ENCODE results near the gene GTPBP1. TPM values are rescaled to one million over a fixed set of nuclear protein-coding genes. Genes with fewer than 3 reads are reported as not detected.
A peak's percentile ranks its signal among the peaks of the same experiment; 100 is the strongest.

The GTPBP1 gene
- total RNA-seq, 4 donors from 2014 or later, result 35.7 to 62.5 (median 50.6) TPM

DNA sequence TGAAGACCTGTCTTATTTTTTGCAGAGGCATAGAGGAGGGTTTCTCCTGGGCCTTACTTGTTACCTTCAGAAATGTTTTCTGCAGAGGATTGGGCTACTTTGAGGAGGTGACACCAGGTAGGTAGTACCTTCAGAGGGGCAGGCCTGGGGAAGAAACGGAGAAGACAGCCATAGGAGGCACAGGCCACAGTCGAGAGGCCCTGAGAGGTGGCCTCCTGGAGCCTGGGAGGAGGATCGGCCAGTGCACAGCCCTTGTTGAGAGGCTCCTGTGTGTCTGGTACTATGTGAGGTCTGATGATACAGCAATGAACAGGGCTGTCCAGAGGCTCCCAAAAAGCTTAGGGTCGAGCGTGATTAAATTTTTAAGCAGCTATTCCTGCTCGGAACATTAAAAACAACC is 11.5 kb downstream of the GTPBP1 start:
- Histone ChIP-seq H3K9me3 (no peaks in the 10 kb centered on the region), H3K27ac (replicated peaks in 1 of 4) (peak overlapping the region in 2 of 4 donors; percentile 56 to 67), H3K4me3 (no peak overlapping the region), H3K4me1 (peaks cover 40 to 57% (median 44%) of the 10 kb centered on the region in 4 donors), H3K27me3 (no peaks in the 10 kb centered on the region), H3K36me3 (peaks cover 28 to 66% (median 54%) of the 10 kb centered on the region in 4 donors)
- no peak for DNase-seq (ENCODE audit: extremely low spot score)
- WGBS, result 98% methylated on average over 6 of the region's 6 CpGs
- intact Hi-C loops (cut with DNase I), result no loop called here
- no peak for TF ChIP-seq POLR2A (IDR thresholded peaks at IDR 0.05; ENCODE audit: low read depth)
- no peak for TF ChIP-seq POLR2AphosphoS5 (IDR thresholded peaks at IDR 0.05)
- TF ChIP-seq, protein P1, sequence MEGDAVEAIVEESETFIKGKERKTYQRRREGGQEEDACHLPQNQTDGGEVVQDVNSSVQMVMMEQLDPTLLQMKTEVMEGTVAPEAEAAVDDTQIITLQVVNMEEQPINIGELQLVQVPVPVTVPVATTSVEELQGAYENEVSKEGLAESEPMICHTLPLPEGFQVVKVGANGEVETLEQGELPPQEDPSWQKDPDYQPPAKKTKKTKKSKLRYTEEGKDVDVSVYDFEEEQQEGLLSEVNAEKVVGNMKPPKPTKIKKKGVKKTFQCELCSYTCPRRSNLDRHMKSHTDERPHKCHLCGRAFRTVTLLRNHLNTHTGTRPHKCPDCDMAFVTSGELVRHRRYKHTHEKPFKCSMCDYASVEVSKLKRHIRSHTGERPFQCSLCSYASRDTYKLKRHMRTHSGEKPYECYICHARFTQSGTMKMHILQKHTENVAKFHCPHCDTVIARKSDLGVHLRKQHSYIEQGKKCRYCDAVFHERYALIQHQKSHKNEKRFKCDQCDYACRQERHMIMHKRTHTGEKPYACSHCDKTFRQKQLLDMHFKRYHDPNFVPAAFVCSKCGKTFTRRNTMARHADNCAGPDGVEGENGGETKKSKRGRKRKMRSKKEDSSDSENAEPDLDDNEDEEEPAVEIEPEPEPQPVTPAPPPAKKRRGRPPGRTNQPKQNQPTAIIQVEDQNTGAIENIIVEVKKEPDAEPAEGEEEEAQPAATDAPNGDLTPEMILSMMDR (IDR thresholded peaks at IDR 0.05), result no peak
- TF ChIP-seq EP300 (IDR thresholded peaks at IDR 0.05), result no peak

DNA sequence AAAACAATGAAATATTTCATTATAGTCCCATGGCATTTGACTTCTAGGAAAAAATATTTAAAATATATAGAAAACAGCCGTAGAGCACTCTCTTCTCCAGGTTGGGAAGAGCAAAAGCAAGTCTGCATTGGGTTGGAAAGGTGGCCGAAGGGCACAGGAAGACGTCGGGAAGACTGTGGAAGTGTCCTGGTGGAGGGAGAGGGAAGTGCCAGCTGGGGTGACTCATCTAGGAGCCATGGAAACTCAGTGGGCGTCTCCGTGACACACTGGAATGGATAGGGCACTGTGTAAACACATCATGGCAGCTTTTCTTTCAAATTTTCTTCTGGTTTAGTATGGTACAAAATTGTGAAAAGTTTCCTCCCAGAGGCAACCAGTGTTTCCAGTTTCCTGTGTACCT is 12.7 kb downstream of the GTPBP1 start:
- TF ChIP-seq EP300 (IDR thresholded peaks at IDR 0.05) (no peak), POLR2AphosphoS5 (IDR thresholded peaks at IDR 0.05) (peak; percentile 30 to 34), POLR2A (IDR thresholded peaks at IDR 0.05; ENCODE audit: low read depth) (no peak)
- TF ChIP-seq, protein P1 (IDR thresholded peaks at IDR 0.05), result peak; percentile 42 to 83 (median 64)
- Histone ChIP-seq H3K36me3 (peaks cover 38 to 74% (median 64%) of the 10 kb centered on the region in 4 donors), H3K4me3 (no peak overlapping the region), H3K4me1 (peaks cover 29 to 45% (median 35%) of the 10 kb centered on the region in 4 donors), H3K27ac (replicated peaks in 1 of 4) (peak overlapping the region; percentile 35 to 67 (median 61)), H3K9me3 (no peaks in the 10 kb centered on the region), H3K27me3 (no peaks in the 10 kb centered on the region)
- intact Hi-C loops (cut with DNase I), result no loop called here
- WGBS, result 29% methylated on average over 6 of the region's 6 CpGs
- DNase-seq (ENCODE audit: extremely low spot score), result no peak

DNA sequence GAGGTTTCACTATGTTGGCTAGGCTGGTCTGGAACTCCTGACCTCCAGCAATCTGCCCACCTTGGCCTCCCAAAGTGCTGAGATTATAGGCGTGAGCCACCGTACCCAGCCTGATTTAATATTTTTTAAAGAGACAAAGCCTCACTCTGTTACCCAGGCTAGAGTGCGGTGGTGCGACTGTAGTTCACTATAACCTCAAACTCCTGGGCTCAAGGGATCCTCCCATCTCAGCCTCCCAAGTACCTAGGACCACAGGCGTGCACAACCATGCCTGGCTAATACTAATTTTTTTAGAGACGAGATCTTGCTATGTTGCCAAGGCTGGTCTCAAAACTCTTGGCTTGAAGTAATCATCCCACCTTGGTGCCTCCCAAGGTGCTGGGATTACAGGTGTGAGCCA is 13.5 kb downstream of the GTPBP1 start:
- 90% methylated on average over 6 of the region's 6 CpGs for WGBS
- Histone ChIP-seq H3K27ac (replicated peaks in 1 of 4) (peak overlapping the region in 3 of 4 donors; percentile 56 to 67 (median 66)), H3K9me3 (no peaks in the 10 kb centered on the region), H3K4me1 (peaks cover 21 to 37% (median 28%) of the 10 kb centered on the region in 4 donors), H3K4me3 (no peak overlapping the region), H3K36me3 (peaks cover 45 to 81% (median 72%) of the 10 kb centered on the region in 4 donors), H3K27me3 (no peaks in the 10 kb centered on the region)
- DNase-seq (ENCODE audit: extremely low spot score), result no peak
- TF ChIP-seq POLR2A (IDR thresholded peaks at IDR 0.05; ENCODE audit: low read depth) (no peak), EP300 (IDR thresholded peaks at IDR 0.05) (no peak), POLR2AphosphoS5 (IDR thresholded peaks at IDR 0.05) (no peak)
- TF ChIP-seq, protein P1 (IDR thresholded peaks at IDR 0.05), result no peak
- intact Hi-C loops (cut with DNase I), result no loop called here

DNA sequence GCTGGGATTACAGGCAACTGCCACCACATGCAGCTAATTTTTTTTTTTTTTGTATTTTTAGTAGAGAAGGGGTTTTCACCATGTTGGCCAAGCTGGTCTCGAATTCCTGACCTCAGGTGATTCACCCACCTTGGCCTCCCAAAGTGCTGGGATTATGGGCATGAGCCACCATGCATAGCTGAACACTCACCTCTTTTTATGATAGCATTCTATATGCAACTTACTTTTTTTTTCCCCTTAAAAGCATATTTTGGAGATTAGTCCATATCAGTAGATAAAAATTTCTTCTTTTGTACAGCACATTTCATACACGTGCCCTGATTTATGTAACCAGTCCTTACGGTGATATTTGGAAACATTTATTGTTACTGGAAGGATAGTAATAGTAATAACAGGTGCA is 14.6 kb downstream of the GTPBP1 start:
- TF ChIP-seq EP300 (IDR thresholded peaks at IDR 0.05), result no peak
- no peak for TF ChIP-seq POLR2AphosphoS5 (IDR thresholded peaks at IDR 0.05)
- no peak for TF ChIP-seq POLR2A (IDR thresholded peaks at IDR 0.05; ENCODE audit: low read depth)
- TF ChIP-seq, protein P1 (IDR thresholded peaks at IDR 0.05), result no peak
- Histone ChIP-seq H3K27ac (replicated peaks in 1 of 4) (no peak overlapping the region), H3K36me3 (peaks cover 56 to 89% (median 79%) of the 10 kb centered on the region in 4 donors), H3K4me1 (peaks cover 13 to 27% (median 19%) of the 10 kb centered on the region in 4 donors), H3K9me3 (no peaks in the 10 kb centered on the region), H3K4me3 (no peak overlapping the region), H3K27me3 (no peaks in the 10 kb centered on the region)
- 90% methylated on average over 3 of the region's 3 CpGs for WGBS
- intact Hi-C loops (cut with DNase I), result no loop called here
- DNase-seq (ENCODE audit: extremely low spot score), result no peak

DNA sequence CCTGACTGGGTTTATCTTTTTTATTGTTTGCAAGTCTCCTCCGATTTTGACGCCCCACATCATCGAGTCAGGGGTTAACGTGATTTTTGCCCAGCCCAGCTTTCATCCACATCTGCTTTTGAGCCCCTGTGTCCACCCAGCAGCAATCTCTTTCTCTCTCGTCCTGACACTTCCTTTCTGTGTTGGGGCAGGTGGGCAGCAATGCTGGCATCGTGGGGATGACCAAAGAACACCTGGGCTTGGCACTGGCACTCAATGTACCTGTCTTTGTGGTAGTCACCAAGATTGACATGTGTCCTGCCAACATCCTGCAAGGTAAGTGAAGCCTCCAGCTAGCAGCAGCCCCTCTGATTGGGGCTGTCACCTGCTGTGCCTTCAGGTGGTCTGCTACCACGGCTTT is 15.8 kb downstream of the GTPBP1 start:
- peaks cover 59 to 89% (median 79%) of the 10 kb centered on the region in 4 donors for H3K36me3 ChIP-seq
- DNase-seq (ENCODE audit: extremely low spot score), result no peak
- H3K27me3 ChIP-seq, result no peaks in the 10 kb centered on the region
- no peaks in the 10 kb centered on the region for H3K9me3 ChIP-seq
- WGBS, result 95% methylated on average over 7 of the region's 7 CpGs
- intact Hi-C loops (cut with DNase I), result no loop called here
- no peak overlapping the region for H3K4me3 ChIP-seq
- H3K27ac ChIP-seq (replicated peaks in 1 of 4), result no peak overlapping the region
- TF ChIP-seq POLR2AphosphoS5 (IDR thresholded peaks at IDR 0.05), result no peak
- TF ChIP-seq, protein P1 (IDR thresholded peaks at IDR 0.05), result no peak
- no peak for TF ChIP-seq EP300 (IDR thresholded peaks at IDR 0.05)
- TF ChIP-seq POLR2A (IDR thresholded peaks at IDR 0.05; ENCODE audit: low read depth), result no peak
- peaks cover 13 to 24% (median 18%) of the 10 kb centered on the region in 4 donors for H3K4me1 ChIP-seq

Data from esophagus muscularis mucosa (tissue), 4 donors.